ENCODE data around the gene BAIAP2L2. TPM values are rescaled to one million over a fixed set of nuclear protein-coding genes. Genes with fewer than 3 reads are reported as not detected.
"Not testable (repeated sequence)": the region's sequence is repeated elsewhere in the genome, so short reads cannot be mapped to it uniquely, and the experiment has no call there.

Gene BAIAP2L2
- total RNA-seq, 1 donor from 2014 or later = 4.5 TPM

DNA sequence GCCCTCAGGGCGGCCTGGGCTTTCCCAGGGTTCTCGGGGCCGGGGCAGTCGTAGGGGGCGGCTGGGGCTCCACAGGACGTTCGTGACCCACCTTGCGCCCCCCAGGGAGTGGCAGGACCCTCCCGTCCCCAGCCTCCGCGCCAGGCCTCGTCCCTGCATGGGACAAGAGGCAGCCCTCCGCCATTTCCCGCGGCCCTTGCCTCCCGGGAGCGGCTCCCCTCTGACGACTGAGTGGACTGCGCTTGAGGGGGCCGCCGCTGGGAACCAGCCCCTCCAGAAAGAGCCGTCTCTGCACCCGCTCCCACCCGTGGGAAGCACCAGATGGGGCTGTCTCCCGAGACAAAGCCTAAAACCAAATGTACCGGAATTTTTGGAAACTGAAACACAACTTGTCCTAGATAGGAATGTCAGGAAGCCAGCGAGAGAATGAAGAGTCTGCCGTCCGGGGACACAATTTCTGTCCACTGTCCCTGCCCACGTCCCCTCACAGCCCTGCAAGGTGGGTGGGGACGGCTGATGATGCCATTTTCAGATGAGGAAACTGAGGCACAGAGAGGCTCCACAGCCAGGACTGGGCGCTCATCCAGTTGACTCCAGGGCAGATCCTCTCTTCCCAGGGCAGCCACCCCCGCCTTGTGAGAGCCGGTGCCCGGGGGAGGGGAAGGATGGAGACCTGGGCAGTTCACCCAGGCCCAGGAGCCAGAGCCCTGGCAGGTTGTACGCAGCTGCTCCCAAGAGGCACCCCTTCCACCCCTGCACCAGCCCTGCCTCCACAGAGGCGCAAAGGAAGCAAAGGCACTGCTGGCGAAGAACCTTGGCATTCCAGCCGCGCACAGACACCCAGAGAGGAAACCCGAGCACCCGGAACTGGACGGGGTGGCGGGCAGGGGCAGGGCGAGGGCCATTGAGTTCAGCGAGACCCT, 71.3 kb downstream of the BAIAP2L2 start:
- Mint-ChIP-seq H3K9me3 (no peaks in the 10 kb centered on the region), H3K4me3 (no peak overlapping the region), H3K4me1 (ENCODE audit: unreplicated experiment) (peaks cover 17% of the 10 kb centered on the region), H3K36me3 (no peaks in the 10 kb centered on the region), H3K27me3 (peaks cover 3% of the 10 kb centered on the region), H3K27ac (no peak overlapping the region)
- TF ChIP-seq, protein P1, sequence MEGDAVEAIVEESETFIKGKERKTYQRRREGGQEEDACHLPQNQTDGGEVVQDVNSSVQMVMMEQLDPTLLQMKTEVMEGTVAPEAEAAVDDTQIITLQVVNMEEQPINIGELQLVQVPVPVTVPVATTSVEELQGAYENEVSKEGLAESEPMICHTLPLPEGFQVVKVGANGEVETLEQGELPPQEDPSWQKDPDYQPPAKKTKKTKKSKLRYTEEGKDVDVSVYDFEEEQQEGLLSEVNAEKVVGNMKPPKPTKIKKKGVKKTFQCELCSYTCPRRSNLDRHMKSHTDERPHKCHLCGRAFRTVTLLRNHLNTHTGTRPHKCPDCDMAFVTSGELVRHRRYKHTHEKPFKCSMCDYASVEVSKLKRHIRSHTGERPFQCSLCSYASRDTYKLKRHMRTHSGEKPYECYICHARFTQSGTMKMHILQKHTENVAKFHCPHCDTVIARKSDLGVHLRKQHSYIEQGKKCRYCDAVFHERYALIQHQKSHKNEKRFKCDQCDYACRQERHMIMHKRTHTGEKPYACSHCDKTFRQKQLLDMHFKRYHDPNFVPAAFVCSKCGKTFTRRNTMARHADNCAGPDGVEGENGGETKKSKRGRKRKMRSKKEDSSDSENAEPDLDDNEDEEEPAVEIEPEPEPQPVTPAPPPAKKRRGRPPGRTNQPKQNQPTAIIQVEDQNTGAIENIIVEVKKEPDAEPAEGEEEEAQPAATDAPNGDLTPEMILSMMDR (conservative IDR thresholded peaks at IDR 0.05) = no peak
- DNase-seq (ENCODE audit: extremely low spot score, unreplicated experiment) = no peak

DNA sequence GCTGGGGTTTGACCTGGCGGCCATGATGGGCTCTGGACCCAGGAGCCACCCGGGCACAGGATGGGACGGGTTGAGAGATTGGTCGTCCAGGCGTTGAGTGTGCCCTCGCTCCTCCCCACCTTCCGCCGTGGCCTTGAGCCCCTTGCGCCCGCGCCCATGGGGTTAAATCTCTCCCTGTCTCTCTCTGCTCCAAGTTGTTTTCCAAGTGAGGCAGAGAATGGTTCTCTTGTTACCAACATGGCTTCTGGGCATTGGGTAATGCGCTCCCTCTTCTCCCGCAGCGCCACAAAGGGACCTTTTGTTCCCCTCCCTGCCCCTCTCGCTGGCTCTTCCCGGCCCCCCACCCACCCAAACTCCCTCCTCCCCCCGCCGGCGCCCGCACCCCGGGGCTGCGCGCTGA, 72.1 kb downstream of the BAIAP2L2 start:
- peaks cover 3% of the 10 kb centered on the region for H3K27me3 Mint-ChIP-seq
- TF ChIP-seq, protein P1 (conservative IDR thresholded peaks at IDR 0.05) = no peak
- H3K36me3 Mint-ChIP-seq = no peaks in the 10 kb centered on the region
- H3K9me3 Mint-ChIP-seq = no peaks in the 10 kb centered on the region
- no peak overlapping the region for H3K4me3 Mint-ChIP-seq
- DNase-seq (ENCODE audit: extremely low spot score, unreplicated experiment) = no peak
- H3K4me1 Mint-ChIP-seq (ENCODE audit: unreplicated experiment) = peaks cover 21% of the 10 kb centered on the region
- no peak overlapping the region for H3K27ac Mint-ChIP-seq

- H3K4me1 Mint-ChIP-seq (ENCODE audit: unreplicated experiment) = peaks cover 26% of the 10 kb centered on the region
These were observed 72.9 kb downstream of the BAIAP2L2 start for GRCh38 chr22:38037367-38038150.

GRCh38 chr22:38036392-38037062, 74.0 kb downstream of the BAIAP2L2 start:
- peaks cover 33% of the 10 kb centered on the region for H3K4me1 Mint-ChIP-seq (ENCODE audit: unreplicated experiment)
- H3K36me3 Mint-ChIP-seq = no peaks in the 10 kb centered on the region
- DNase-seq (ENCODE audit: extremely low spot score, unreplicated experiment) = no peak
- H3K9me3 Mint-ChIP-seq = no peaks in the 10 kb centered on the region
- H3K27ac Mint-ChIP-seq = no peak overlapping the region
- H3K27me3 Mint-ChIP-seq = peaks cover 3% of the 10 kb centered on the region
- no peak overlapping the region for H3K4me3 Mint-ChIP-seq
- TF ChIP-seq, protein P1 (conservative IDR thresholded peaks at IDR 0.05) = no peak

More at GRCh38 chr22:38037367-38038150, 72.9 kb downstream of the BAIAP2L2 start:
- H3K9me3 Mint-ChIP-seq; H3K27me3 Mint-ChIP-seq; DNase-seq (ENCODE audit: extremely low spot score, unreplicated experiment); H3K36me3 Mint-ChIP-seq; H3K27ac Mint-ChIP-seq; H3K4me3 Mint-ChIP-seq: not testable (repeated sequence)

- Mint-ChIP-seq H3K4me3 (no peak overlapping the region), H3K27me3 (no peaks in the 10 kb centered on the region), H3K27ac (no peak overlapping the region), H3K4me1 (ENCODE audit: unreplicated experiment) (peaks cover 40% of the 10 kb centered on the region), H3K9me3 (no peaks in the 10 kb centered on the region), H3K36me3 (no peaks in the 10 kb centered on the region)
- TF ChIP-seq, protein P1 (conservative IDR thresholded peaks at IDR 0.05) = no peak
- no peak for DNase-seq (ENCODE audit: extremely low spot score, unreplicated experiment)
These were observed 75.0 kb downstream of the BAIAP2L2 start for GRCh38 chr22:38035530-38035885.

Other genes starting within 250 kb of the BAIAP2L2 start
- gene MICALL1, start 204.4 kb downstream of the BAIAP2L2 start, total RNA-seq (ENCODE audit: low replicate concordance) = 56.5 and 107 TPM in 2 replicates
- 0.64 and 0.70 TPM in 2 replicates for gene C22orf23, start 157.1 kb downstream of the BAIAP2L2 start, total RNA-seq (ENCODE audit: low replicate concordance)
- gene POLR2F, start 157.0 kb downstream of the BAIAP2L2 start, total RNA-seq (ENCODE audit: low replicate concordance) = 92.0 and 99.6 TPM in 2 replicates
- gene SOX10, start 126.1 kb downstream of the BAIAP2L2 start, total RNA-seq (ENCODE audit: low replicate concordance) = 0.29 and 5.9 TPM in 2 replicates
- 45.4 and 45.6 TPM in 2 replicates for gene PICK1, start 53.3 kb downstream of the BAIAP2L2 start, total RNA-seq (ENCODE audit: low replicate concordance)
- gene SLC16A8, start 26.5 kb downstream of the BAIAP2L2 start, total RNA-seq (ENCODE audit: low replicate concordance) = not detected in 2 replicates
- gene PLA2G6, start 71.1 kb upstream of the BAIAP2L2 start, total RNA-seq (ENCODE audit: low replicate concordance) = 64.1 and 78.6 TPM in 2 replicates
- 14.6 and 60.9 TPM in 2 replicates for gene MAFF, start 91.3 kb upstream of the BAIAP2L2 start, total RNA-seq (ENCODE audit: low replicate concordance)
- gene TMEM184B, start 162.3 kb upstream of the BAIAP2L2 start, total RNA-seq (ENCODE audit: low replicate concordance) = 66.7 and 83.3 TPM in 2 replicates
- gene CSNK1E, start 206.7 kb upstream of the BAIAP2L2 start, total RNA-seq (ENCODE audit: low replicate concordance) = 199 and 219 TPM in 2 replicates

All from type B pancreatic cell (in vitro differentiated cells).